HG03571 (cell line): ENCODE data around the gene TNS4.
"Not testable (repeated sequence)": the region's sequence is repeated elsewhere in the genome, so short reads cannot be mapped to it uniquely, and the experiment has no call there.

Source experiments
- ATAC-seq: cut with Tn5 transposase; IDR thresholded peaks from one replicate; pipeline ENCODE4 v1.9.1; 2021; ENCODE audit not compliant: unreplicated experiment

Gene TNS4, protein sequence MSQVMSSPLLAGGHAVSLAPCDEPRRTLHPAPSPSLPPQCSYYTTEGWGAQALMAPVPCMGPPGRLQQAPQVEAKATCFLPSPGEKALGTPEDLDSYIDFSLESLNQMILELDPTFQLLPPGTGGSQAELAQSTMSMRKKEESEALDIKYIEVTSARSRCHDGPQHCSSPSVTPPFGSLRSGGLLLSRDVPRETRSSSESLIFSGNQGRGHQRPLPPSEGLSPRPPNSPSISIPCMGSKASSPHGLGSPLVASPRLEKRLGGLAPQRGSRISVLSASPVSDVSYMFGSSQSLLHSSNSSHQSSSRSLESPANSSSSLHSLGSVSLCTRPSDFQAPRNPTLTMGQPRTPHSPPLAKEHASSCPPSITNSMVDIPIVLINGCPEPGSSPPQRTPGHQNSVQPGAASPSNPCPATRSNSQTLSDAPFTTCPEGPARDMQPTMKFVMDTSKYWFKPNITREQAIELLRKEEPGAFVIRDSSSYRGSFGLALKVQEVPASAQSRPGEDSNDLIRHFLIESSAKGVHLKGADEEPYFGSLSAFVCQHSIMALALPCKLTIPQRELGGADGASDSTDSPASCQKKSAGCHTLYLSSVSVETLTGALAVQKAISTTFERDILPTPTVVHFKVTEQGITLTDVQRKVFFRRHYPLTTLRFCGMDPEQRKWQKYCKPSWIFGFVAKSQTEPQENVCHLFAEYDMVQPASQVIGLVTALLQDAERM

DNA sequence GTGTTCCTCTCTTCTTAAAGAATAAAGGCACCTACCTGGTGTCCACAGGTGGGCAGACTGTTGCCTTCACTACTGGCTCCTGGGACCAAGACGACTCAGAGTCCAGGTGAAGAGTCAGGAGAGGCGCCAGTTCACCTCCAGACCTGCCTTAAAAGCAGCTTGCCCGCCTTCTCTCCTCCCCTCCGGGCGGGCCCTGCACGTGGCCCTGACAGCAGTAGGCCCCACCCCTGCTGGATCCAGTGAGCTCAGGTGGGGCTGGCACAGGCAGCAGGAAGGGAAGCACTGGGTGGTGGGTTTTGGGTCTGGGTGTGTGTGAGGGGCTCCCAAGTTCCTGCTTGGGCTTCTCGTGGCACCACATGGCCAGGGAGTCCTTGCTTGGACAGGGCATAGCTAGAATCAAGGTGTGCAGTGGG, at the start of gene TNS4:
TNS4 (minus strand) TSS at position 125 of the 413 bp plus-strand sequence. CDS start 5,198 bp downstream, outside the sequence.
- no peak for ATAC-seq

DNA sequence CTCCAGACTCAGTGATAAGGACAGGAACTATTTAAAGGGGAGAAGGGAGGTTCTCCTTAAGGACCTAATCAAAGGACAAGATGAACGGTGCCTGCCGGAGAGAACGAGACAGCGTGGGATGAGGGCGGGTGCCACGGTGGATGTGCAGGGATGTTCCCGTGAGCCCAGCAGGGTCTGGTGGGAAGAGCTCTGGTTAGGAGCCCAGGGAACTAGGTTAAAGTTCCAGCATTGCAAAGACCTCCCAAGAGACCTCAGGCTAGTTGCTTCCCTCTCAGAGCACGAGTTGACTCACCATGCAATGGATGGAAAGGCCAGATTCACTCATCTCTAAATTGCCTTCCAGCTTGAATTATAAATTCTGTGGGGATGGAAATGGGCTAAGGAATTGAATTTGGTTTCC, 49.2 kb upstream of the TNS4 start:
- ATAC-seq: no peak

DNA sequence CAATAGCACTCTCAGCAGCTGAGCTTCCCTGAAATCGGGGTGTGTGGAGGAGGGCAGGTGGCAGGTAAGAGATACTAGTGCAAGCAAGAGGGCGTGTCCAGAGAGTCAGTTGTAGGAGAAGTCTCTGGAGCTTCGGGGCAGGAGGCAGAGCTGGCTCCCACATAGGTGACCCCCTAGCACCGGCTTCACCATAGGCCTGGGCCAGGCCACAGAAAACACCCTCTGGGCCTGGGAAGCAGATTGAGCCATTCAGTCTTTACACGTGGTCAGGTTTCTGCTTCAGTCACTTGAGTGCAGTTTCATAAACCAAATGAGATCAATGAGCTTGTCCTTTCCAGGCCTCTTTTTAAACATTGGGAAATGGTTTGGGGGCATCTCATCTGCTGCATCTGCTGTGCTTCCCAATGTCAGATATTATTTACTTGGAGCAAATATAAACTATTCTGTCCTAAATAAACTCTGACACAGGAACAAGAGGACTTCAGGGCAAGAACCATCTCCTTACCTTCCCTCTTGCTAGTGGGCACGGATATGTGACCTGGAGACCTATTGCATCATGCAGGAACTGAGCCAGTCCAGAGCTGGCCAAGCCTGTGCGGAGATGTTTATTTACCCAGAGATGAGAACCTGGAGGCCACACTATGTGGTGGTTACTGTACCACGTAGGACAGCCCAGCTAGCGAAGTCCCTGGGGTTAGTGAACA, 47.7 kb upstream of the TNS4 start:
- ATAC-seq: no peak

DNA sequence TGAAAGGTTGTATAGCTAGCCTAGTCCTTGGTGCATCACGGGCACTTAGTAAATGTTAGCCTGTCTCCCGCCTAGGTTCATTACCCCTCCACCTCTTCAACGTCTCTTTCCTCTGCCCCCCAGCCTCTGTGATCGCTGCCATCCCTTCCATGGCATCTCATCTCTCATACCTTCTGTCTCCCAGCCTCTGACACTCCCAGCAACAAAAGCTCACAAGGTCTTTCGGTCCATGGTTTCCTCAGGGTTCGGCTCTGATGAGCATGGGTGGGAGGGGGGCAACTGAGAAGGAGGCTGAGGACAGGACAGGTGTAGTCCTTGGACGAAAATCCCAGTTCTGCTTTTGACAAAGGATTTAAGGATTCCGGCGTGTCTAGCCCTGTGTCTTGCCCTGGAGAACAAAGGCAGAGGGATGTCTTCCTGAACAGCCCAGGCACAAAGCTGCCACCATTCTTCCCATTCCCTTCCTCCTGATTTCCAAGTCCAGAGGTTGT, 47.1 kb upstream of the TNS4 start:
- ATAC-seq: no peak

DNA sequence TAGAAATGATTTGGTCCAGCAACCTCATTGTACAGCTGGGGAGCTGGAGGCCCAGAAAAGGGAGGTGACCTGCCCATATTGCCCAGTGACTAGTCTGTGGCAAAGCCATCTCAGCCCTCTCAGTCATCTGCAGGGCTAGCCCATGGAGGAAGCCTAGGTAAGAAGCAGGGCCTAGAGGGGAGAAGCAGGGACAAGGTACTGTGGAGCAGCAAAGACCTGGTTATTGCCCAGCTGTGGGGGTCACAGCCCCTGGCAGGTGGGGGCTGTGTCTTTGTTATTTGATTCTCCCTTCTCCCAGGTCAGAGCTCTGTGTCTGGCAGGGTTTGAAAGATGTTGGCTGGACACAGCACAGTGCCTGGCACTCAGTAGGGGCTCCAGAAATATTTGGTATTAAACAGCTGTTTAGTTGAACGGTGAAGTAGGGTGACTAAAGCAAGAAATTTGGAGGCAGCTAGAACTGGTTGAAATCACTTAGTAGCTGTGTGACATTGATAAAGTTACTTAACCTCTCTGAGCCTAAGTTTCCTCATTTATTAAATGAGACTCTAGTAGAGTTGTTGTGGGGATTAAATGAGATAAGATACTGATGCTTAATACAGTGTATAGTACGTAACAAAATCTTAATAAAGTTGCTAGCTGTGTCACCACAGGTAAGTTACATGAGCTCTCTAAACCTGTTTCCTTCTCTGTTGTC, 46.5 kb upstream of the TNS4 start:
- ATAC-seq: no peak

DNA sequence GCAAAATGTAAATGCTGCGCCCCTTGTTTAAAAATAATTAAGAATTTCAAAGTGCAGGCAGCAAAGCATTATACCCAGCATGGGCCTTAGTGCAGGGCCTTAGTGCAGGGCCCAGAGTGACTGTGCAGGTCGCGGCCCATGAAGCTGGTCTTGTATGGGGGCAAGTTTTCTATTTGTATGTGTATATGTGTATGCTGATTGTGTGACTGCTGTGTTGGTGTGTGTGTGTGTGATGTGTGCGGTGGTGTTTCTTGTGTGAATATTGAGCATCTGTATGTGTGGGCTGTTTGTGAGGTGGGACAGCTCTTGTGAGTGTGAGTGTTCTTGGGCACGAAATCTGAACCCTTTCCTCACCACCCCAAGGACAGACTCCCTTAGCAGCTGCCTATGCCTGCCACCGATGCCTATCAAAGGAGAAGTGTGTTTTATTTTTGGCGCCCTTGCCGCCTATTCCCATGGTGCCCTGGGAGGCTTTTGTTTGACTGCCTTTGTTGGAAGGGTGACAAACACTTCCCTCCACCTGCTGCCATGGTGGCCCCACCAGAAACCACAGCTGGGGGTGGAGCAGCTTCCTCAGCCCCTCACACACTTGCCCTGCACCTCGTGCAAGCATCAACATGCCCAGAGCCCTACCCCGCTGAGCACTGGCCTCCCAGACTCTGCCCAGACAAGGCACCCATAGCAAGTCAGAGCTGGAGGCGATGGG, 45.8 kb upstream of the TNS4 start:
- ATAC-seq: no peak

DNA sequence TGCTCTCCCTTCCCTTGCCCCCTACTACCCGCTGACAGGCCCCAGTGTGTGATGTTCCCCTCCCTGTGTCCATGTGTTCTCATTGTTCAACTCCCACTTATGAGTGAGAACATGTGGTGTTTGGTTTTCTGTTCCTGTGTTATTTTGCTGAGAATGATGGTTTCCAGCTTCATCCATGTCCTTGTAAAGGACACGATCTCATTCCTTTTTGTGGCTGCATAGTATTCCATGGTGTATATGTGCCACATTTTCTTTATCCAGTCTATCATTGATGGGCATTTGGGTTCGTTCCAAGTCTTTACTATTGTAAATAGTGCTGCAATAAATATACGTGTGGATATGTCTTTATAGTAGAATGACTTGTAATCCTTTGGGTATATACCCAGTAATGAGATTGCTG, 45.1 kb upstream of the TNS4 start:
- ATAC-seq: not testable (repeated sequence)

DNA sequence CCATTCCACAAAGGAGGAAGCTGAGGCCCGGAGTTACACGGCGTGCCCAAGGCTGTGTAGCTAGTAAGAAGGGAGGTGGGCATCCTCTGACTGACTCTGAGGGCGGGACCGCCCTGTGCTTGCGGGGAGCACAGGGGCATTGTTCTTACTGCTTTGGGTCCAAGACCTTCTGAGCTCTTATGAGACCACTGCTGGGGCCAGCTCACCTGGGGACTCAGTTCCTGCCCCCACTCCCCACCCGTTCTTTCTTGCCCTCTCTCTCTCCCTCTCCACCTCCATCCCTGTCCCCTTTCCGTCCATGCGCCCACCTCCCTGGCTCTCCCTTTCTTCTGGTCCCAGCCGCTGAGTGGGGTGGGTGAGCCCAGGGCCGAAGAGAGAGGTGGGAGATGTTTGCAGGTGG, 44.2 kb upstream of the TNS4 start:
- ATAC-seq: no peak

DNA sequence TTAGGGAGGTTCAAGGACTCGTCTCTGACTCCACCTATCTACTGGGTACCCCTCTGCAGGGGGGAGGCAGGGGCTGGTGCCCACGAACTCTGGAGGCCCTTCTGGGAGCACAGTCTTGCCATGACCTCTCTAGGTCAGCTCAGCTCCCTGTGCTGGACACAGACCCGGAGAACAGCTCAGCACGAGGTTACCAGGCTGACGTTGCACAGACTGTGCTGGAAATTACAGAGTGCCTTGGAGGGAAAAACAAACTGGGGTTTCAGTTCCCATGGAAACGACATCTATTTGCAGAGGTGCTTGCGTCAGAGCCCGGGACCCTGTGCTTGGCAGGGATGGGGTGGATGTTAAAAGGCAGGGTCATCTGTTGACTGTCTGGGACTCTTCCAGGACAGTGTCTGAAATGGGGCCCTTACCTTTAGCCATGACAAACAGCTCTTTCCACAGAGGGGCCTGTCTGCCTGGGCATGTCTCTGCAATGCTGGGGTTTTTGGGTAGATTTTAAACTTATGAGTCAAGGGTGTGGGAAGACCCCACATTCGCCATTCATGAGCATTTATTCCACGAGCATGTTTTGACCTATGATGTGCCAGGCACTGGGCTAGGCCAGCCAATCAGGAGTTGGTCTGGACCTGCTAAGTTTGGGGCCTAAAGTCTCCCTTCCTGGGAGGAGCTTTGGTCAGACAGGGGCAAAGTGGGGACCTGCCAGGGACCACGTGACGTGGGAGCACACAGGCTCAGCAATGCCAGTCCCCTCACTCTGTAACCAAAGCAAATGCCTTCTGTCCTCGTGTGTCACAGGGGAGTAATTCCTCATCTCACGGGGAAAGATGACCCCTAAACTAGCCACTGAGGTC, 41.4 kb upstream of the TNS4 start:
- no peak for ATAC-seq

DNA sequence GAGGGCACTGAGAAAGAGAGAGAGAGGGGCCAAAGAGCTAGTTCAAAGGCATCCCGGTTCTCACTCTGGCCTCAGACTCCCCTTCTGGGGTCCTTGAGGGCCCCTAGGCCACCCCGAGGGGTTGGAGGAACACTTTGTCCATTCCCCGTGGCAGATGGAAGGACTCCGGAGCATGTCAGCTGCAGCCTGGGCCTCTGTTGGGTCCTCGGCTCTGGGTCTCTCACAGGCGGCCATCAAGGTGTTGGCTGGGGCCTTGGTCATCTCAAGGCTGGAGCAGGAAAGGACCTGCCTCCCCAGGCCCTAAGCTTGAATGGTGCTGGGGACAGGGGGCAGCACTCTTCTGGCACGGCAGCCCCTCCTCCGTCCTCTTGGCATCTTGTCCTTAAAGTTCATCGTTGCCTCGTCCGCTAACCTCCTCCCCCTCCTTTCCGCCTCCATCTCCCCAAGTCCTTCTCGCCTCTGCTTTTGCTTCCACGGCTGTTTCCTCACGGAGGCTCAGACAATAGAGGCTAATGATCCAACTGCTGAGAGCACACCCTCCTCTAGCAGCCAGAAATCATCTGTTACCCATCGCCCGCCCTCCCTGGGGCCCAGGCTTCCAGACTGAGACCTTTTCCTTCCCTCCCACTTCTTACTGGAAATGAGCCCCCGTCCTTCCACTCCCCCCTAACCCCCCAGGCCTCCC, 40.6 kb upstream of the TNS4 start:
- ATAC-seq: no peak

DNA sequence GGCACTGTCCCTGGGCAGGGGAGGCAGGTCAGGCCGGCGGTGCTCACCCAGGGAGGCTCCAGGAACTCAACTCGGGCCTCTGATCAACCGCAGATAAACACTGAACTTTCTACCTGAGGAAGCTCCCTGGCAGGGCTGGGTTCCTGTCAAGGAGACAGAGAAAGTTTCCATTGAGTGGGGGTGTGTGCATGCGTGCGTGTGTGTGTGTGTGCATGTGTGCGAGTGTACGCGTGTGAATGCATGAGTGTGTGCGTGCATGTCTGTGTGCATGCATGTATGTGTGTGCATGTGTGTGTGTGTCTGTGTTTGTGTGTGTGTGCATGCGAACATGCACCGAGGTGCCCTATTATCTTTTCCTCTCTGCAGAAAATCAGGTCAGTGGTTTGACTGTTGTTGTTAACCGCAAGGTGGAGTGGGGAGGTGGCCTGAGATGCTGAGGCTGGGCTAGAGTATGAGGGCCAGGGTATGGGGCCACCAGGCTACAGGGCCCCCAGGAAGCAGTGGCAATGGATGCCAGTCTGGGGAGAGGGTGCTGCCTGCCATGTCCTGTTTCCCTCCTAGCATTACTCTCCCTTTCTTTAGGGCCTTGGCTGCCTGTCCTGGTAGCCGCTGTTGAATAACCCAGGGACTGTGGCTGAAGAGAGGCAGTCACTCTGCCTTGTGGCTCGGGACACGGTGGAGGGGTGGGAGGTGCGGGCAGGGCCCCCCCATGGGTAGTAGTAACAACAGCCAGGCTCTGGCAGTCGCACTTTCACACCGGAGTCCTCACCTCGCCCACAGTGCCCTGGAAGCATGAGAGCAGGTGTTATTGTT, 39.8 kb upstream of the TNS4 start:
- ATAC-seq: no peak

DNA sequence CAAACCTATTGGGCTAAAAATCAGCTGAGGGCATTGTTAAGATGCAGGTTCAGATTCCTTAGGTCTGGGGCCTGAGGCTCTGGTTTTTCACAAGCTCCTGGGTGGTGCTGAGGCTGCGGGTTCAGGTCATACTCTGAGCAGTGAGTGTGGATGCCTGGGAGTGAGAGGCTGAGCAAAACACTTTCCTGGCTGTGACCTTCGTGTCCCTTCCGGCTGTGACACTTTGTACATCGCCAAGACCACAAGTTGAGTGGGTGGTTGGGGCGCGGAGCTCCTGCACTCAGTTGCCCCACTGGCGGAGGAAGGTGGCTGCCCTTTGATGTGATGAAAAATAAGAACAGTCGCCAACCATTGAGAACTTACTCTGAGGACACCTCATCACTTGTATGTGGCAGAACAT, 39.0 kb upstream of the TNS4 start:
- no peak for ATAC-seq

DNA sequence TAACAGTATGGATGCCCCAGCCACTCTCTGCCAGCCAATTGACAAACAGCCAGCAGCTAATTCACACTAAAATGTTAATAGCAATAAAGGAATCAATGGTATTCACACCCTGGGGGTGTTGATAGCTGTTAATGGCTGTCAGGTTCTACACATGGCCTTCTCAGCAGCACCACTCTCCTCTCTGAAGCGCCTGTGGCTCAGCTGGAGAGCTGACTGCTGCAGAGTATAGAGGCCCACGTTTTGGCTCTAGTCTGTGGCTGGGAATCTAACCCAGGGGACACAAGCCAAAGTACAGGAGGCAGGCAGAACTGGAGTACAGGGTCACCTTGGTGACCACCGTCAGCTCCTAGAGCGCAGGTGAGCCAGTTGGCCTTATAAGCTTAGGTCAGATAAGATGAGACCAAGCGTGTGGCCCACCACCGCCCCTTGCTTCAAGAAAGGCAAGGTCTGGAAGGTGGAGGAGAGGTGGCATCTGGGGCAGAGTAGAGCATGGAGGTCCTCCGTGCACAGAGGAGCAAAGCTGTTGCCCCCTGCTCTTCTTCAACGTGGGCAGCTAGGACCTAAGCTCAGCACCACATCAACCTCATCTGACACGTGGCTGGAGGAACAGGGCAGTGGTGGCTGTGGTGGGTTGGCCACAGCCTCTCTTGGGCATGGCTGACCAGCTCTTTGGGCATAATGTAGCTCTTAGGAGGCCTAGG, 38.4 kb upstream of the TNS4 start:
- no peak for ATAC-seq

DNA sequence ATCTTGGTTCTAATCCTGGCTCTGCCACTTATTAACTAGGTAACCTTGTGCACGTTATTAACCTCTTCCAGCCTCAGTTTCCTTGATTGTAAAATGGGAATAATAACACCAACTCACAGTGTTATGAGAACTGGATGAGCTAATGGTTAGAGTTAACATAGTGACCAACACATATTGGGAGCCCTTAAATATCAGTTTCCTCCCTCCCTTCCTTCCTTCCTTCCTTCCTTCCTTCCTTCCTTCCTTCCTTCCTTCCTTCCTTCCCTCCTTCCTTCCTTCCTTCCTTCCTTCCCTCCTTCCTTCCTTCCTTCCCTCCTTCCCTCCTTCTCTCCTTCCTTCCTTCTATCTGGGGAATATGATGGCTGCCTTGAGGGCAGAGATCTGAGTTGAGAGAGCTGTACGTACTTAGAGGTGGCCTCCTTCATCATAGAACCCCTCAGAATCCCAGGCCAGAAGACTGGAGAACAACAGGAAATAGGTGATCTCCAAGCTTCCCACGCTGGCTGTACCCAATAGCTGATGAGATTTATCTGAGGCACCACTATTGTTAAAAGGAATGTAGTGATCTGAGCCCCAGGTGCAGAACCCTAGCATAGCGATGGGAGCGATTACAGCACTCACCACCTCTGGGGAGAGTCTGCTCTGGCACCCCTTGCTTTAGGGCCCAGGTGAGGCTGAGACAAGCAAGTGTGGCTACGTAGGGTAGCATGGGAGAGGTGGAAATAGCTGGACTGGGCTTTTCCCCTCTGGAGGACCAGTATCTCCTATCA, 37.7 kb upstream of the TNS4 start:
- ATAC-seq: no peak

DNA sequence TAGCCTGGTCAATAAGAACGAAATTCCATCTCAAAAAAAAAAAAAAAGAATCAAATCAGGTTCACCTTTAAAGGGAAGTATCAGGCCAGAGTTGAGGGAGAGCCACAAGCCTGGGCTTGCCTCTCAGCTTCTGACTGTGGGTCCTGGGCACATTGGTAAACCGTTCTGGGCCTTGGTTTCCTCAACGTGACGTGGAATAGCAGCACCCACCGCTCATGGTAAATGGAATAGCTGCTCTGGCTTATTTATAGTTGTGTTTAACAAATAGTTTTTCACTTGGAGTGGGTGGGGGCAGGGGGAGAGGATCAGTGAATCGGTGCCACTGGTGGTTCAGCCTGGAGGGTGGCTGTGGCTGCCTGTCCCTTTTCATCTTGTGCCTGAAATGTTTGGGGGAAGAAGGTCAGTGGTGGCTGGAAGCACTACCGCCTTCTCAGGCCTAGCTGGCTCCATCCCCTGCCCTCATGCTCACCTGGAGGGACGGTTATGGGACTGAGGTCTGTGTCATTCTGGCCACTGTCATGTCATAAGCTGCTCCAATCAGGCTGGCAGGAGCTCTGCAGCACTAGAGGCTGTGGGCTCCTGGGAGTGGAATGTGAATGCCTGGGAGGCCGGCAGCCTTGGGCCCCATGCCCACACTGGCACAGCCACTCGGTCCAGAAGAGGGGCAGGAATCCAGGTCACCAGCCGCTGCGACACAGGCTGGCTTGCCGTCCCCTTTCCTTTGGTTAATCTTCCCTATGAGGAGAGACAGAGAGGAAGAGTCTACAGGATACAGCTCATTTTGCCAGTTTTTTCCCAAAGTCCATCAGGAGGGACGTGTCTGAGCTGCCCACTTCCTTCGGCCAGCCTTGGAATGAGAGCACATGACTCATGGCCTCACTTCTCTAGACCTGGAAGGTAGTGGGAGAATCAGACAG, 36.9 kb upstream of the TNS4 start:
- no peak for ATAC-seq
